Neural cell (in vitro differentiated cells): ENCODE measurements around the gene CDK5RAP2. TPM values are rescaled to one million over a fixed set of nuclear protein-coding genes. Genes with fewer than 3 reads are reported as not detected.

ENCODE experiments used
- H2AFZ ChIP-seq: fragments of 200-600, 300-800 bp; sonication (generic), shearing (Covaris generic); 2 replicates; pipeline ENCODE4 v1.6.0; 2014; ENCODE audit warnings: low read depth, mild to moderate bottlenecking, antibody characterized with exemption, low read length, moderate library complexity
- H3F3A ChIP-seq: fragments of 200-600 bp; shearing (Covaris generic); 2 replicates; pipeline ENCODE4 v1.6.1; 2016; ENCODE audit warnings: mild to moderate bottlenecking, moderate library complexity, mixed read lengths, antibody characterized with exemption, low read length; ENCODE audit not compliant: insufficient read depth, poor library complexity, severe bottlenecking
- H3K27ac ChIP-seq: fragments of 200-600, 300-800 bp; sonication (generic), shearing (Covaris generic); 2 replicates; pipeline ENCODE4 v1.5.1; 2014; ENCODE audit warnings: mild to moderate bottlenecking, low read length, moderate library complexity
- H3K27me3 ChIP-seq: fragments of 300-800, 200-600 bp; sonication (generic), shearing (Covaris generic); 2 replicates; pipeline ENCODE4 v1.6.0; 2014; ENCODE audit warnings: mild to moderate bottlenecking, low read depth, low read length, moderate library complexity; ENCODE audit not compliant: insufficient read depth
- H3K36me3 ChIP-seq: fragments of 300-800, 200-600 bp; sonication (generic), shearing (Covaris generic); 2 replicates; pipeline ENCODE4 v1.5.1; 2014; ENCODE audit warnings: mild to moderate bottlenecking, antibody characterized with exemption, low read length, moderate library complexity; ENCODE audit not compliant: insufficient read depth
- H3K4me2 ChIP-seq: fragments of 300-800, 200-600 bp; sonication (generic), shearing (Covaris generic); 2 replicates; pipeline ENCODE4 v1.6.0; 2014; ENCODE audit warnings: mild to moderate bottlenecking, low read length
- H3K4me3 ChIP-seq: fragments of 300-800, 200-600 bp; sonication (generic), shearing (Covaris generic); 2 replicates; pipeline ENCODE4 v1.5.1; 2014; ENCODE audit warnings: mild to moderate bottlenecking, low read length, moderate library complexity
- H3K79me2 ChIP-seq: fragments of 200-600 bp; shearing (Covaris generic); replicated peaks from 2 replicates; pipeline ENCODE4 v1.6.0; 2014; ENCODE audit warnings: mild to moderate bottlenecking, low read length, moderate library complexity; ENCODE audit not compliant: insufficient read depth
- H3K9ac ChIP-seq: fragments of 300-800, 200-600 bp; sonication (generic), shearing (Covaris generic); 2 replicates; pipeline ENCODE4 v1.6.1; 2016; ENCODE audit warnings: mild to moderate bottlenecking, low read length, mixed read lengths
- H3K9me2 ChIP-seq: fragments of 200-600 bp; shearing (Covaris generic); 2 replicates; pipeline ENCODE4 v1.6.1; 2016; ENCODE audit warnings: mild to moderate bottlenecking, low read length, mixed read lengths; ENCODE audit not compliant: insufficient read depth
- H3K9me3 ChIP-seq: fragments of 200-600, 300-800 bp; sonication (generic), shearing (Covaris generic); 2 replicates; pipeline ENCODE4 v1.6.1; 2016; ENCODE audit warnings: mild to moderate bottlenecking, mixed run types, low read length, moderate library complexity, mixed read lengths
- H4K20me1 ChIP-seq: fragments of 200-600 bp; shearing (Covaris generic); 2 replicates; pipeline ENCODE4 v1.6.1; 2016; ENCODE audit warnings: mild to moderate bottlenecking, mixed run types; ENCODE audit not compliant: insufficient read depth
- CTCF ChIP-seq: fragments of 450-650 bp; IDR thresholded peaks from 2 replicates; pipeline ENCODE4 v1.5.1; 2014; ENCODE audit warnings: antibody characterized with exemption, mild to moderate bottlenecking, moderate library complexity; ENCODE audit not compliant: poor library complexity, severe bottlenecking
- EP300 ChIP-seq: fragments of 450-650 bp; conservative IDR thresholded peaks from 2 replicates; pipeline ENCODE4 v1.6.1; 2014; ENCODE audit warnings: antibody characterized with exemption, mild to moderate bottlenecking, moderate library complexity; ENCODE audit not compliant: poor library complexity, severe bottlenecking
- EZH2 ChIP-seq: fragments of 200-600, 300-800 bp; shearing (Covaris generic), sonication (generic); IDR thresholded peaks from 2 replicates; pipeline ENCODE4 v1.6.1; 2014; ENCODE audit warnings: antibody characterized with exemption, low read length, borderline replicate concordance, mild to moderate bottlenecking; ENCODE audit not compliant: insufficient read depth, poor library complexity, severe bottlenecking
- MXI1 ChIP-seq: fragments of 450-650 bp; conservative IDR thresholded peaks from 2 replicates; pipeline ENCODE4 v1.6.1; 2014; ENCODE audit warnings: antibody characterized with exemption, mild to moderate bottlenecking; ENCODE audit not compliant: poor library complexity, severe bottlenecking
- POLR2AphosphoS5 ChIP-seq: IDR thresholded peaks from 2 replicates; pipeline ENCODE4 v1.6.1; 2012
- RAD21 ChIP-seq: fragments of 450-650 bp; conservative IDR thresholded peaks from 2 replicates; pipeline ENCODE4 v1.6.1; 2014; ENCODE audit warnings: antibody characterized with exemption, mild to moderate bottlenecking, moderate library complexity
- REST ChIP-seq: IDR thresholded peaks from 2 replicates; pipeline ENCODE4 v1.6.1; 2012; ENCODE audit warnings: borderline replicate concordance
- SMC3 ChIP-seq: fragments of 450-650 bp; conservative IDR thresholded peaks from 2 replicates; pipeline ENCODE4 v1.6.1; 2014; ENCODE audit warnings: antibody characterized with exemption, mild to moderate bottlenecking, moderate library complexity; ENCODE audit not compliant: poor library complexity
- TAF1 ChIP-seq: IDR thresholded peaks from 2 replicates; pipeline ENCODE4 v1.6.1; 2012; ENCODE audit warnings: low read depth
- polyA plus RNA-seq: library from polyadenylated mRNA; depleted of rRNA; stranded (reverse); fragments of >200 nt; gene quantifications from 2 replicates; pipeline ENCODE4 v1.2.3, GENCODE V29; 2014

Gene CDK5RAP2
- polyA plus RNA-seq, 1 donor from 2014 or later = 43.3 TPM

- no peak overlapping the region for H3K4me3 ChIP-seq
- H3K9me3 ChIP-seq = no peaks in the 10 kb centered on the region
- H3F3A ChIP-seq = no peaks in the 10 kb centered on the region
- no peaks in the 10 kb centered on the region for H3K9me2 ChIP-seq
- no peak overlapping the region for H3K9ac ChIP-seq
- no peak overlapping the region for H3K4me2 ChIP-seq
- no peak overlapping the region for H2AFZ ChIP-seq
- no peaks in the 10 kb centered on the region for H4K20me1 ChIP-seq
- H3K36me3 ChIP-seq = peaks cover 4% of the 10 kb centered on the region
- no peaks in the 10 kb centered on the region for H3K79me2 ChIP-seq
- no peaks in the 10 kb centered on the region for H3K27me3 ChIP-seq
- H3K27ac ChIP-seq = no peak overlapping the region
- TF ChIP-seq MXI1 (no peak), REST (no peak), EP300 (no peak), SMC3 (no peak), POLR2AphosphoS5 (no peak), CTCF (no peak), TAF1 (no peak), RAD21 (no peak), EZH2 (no peak)
Measured at GRCh38 chr9:120396418-120396817, 183.5 kb downstream of the CDK5RAP2 start.

GRCh38 chr9:120395376-120395775, 184.6 kb downstream of the CDK5RAP2 start:
- no peaks in the 10 kb centered on the region for H3K27me3 ChIP-seq
- TF ChIP-seq POLR2AphosphoS5 = no peak
- TF ChIP-seq SMC3 = no peak
- TF ChIP-seq EP300 = no peak
- no peak for TF ChIP-seq MXI1
- TF ChIP-seq EZH2 = no peak
- no peak for TF ChIP-seq TAF1
- TF ChIP-seq CTCF = no peak
- TF ChIP-seq REST = no peak
- TF ChIP-seq RAD21 = no peak
- peaks cover 4% of the 10 kb centered on the region for H3K36me3 ChIP-seq
- H3K79me2 ChIP-seq = no peaks in the 10 kb centered on the region
- no peaks in the 10 kb centered on the region for H4K20me1 ChIP-seq
- no peak overlapping the region for H3K27ac ChIP-seq
- no peaks in the 10 kb centered on the region for H3K9me2 ChIP-seq
- no peaks in the 10 kb centered on the region for H3F3A ChIP-seq
- no peak overlapping the region for H2AFZ ChIP-seq
- H3K4me2 ChIP-seq = no peak overlapping the region
- no peaks in the 10 kb centered on the region for H3K9me3 ChIP-seq
- H3K4me3 ChIP-seq = no peak overlapping the region
- H3K9ac ChIP-seq = no peak overlapping the region
